Loucy (cell line): Measurements from ENCODE around the gene TBATA.

Experiments
- H2AFZ ChIP-seq: fragments of 200-600 bp; sonication (generic); 2 replicates; pipeline ENCODE4 v1.6.0; 2016; ENCODE audit warnings: antibody characterized with exemption, mild to moderate bottlenecking, low read length, moderate library complexity
- H3F3A ChIP-seq: fragments of 200-600 bp; 2 replicates; pipeline ENCODE4 v1.6.0; 2016; ENCODE audit warnings: antibody characterized with exemption, low read depth, mild to moderate bottlenecking
- H3K27me3 ChIP-seq: fragments of 200-600 bp; sonication (generic); 2 replicates; pipeline ENCODE4 v1.6.1; 2014; ENCODE audit warnings: low read length, mild to moderate bottlenecking; ENCODE audit not compliant: insufficient read depth, poor library complexity, severe bottlenecking
- H3K36me3 ChIP-seq: fragments of 200-600 bp; sonication (generic); 2 replicates; pipeline ENCODE4 v1.6.1; 2016; ENCODE audit warnings: low read length; ENCODE audit not compliant: insufficient read depth
- H3K4me1 ChIP-seq: fragments of 200-600 bp; sonication (generic); 2 replicates; pipeline ENCODE4 v1.5.1; 2014; ENCODE audit warnings: low read length, mild to moderate bottlenecking; ENCODE audit not compliant: insufficient read depth, poor library complexity, severe bottlenecking
- H3K4me2 ChIP-seq: fragments of 200-600 bp; sonication (generic); 2 replicates; pipeline ENCODE4 v1.6.0; 2014; ENCODE audit warnings: antibody characterized with exemption, low read length, low read depth, mild to moderate bottlenecking; ENCODE audit not compliant: poor library complexity, severe bottlenecking
- H3K4me3 ChIP-seq: fragments of 200-600 bp; sonication (generic); 2 replicates; pipeline ENCODE4 v1.5.1; 2014; ENCODE audit warnings: low read length, mild to moderate bottlenecking, mixed read lengths; ENCODE audit not compliant: poor library complexity, severe bottlenecking
- H3K79me2 ChIP-seq: fragments of 200-600 bp; sonication (generic); 2 replicates; pipeline ENCODE4 v1.6.1; 2014; ENCODE audit warnings: low read length; ENCODE audit not compliant: insufficient read depth
- H3K9ac ChIP-seq: fragments of 200-600 bp; sonication (generic); 2 replicates; pipeline ENCODE4 v1.6.0; 2014; ENCODE audit warnings: mild to moderate bottlenecking, low read depth, low read length, moderate library complexity; ENCODE audit not compliant: poor library complexity, severe bottlenecking
- H3K9me2 ChIP-seq: fragments of 200-600 bp; sonication (generic); replicated peaks from 2 replicates; pipeline ENCODE4 v1.6.1; 2016; ENCODE audit warnings: low read depth, low read length, mixed read lengths
- H3K9me3 ChIP-seq: fragments of 200-600 bp; sonication (generic); 2 replicates; pipeline ENCODE4 v1.6.1; 2014; ENCODE audit warnings: mild to moderate bottlenecking, antibody characterized with exemption, low read length, low read depth; ENCODE audit not compliant: insufficient read depth
- H4K20me1 ChIP-seq: fragments of 200-600 bp; sonication (generic); 2 replicates; pipeline ENCODE4 v1.6.0; 2014; ENCODE audit warnings: antibody characterized with exemption, low read length, mild to moderate bottlenecking; ENCODE audit not compliant: insufficient read depth, poor library complexity, severe bottlenecking
- EZH2phosphoT487 ChIP-seq: fragments of 200-600 bp; IDR thresholded peaks from 2 replicates; pipeline ENCODE4 v1.6.1; 2018; ENCODE audit warnings: antibody characterized with exemption, mild to moderate bottlenecking, moderate library complexity, borderline replicate concordance
- TF ChIP-seq, protein P1 (sequence below): fragments of 200-600 bp; sonication (generic); conservative IDR thresholded peaks from 2 replicates; pipeline ENCODE4 v1.5.1; 2014; ENCODE audit warnings: mild to moderate bottlenecking, antibody characterized with exemption, low read length

The TBATA gene

DNA sequence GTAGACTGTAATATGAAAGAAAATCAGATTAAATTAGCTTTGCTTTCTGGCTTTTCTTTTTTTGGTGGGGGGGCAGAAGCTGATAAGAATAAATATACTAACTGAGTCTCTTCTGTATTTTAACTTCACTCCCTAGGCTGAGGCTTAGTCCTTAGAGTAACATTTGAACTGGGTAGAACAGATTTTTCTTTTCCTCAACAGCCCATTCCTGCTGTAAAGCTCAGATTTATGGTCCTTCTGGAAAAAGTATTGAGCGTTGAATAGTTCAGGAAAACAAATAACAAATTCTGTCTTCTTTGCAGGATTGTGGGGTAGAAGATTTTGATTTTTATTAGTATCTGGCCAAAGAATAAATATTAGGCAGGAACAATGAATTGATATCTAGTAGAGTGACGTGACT, 48.4 kb upstream of the TBATA start:
- no peak overlapping the region for H2AFZ ChIP-seq
- no peaks in the 10 kb centered on the region for H3K79me2 ChIP-seq
- 0 out of 2 replicates have a peak, but pooled peaks cover 5% of the 10 kb centered on the region for H3K9me3 ChIP-seq
- no peaks in the 10 kb centered on the region for H3K27me3 ChIP-seq
- H3F3A ChIP-seq: no peaks in the 10 kb centered on the region
- H4K20me1 ChIP-seq: no peaks in the 10 kb centered on the region
- peaks cover 7% of the 10 kb centered on the region for H3K4me1 ChIP-seq
- no peaks in the 10 kb centered on the region for H3K9me2 ChIP-seq
- H3K4me2 ChIP-seq: no peak overlapping the region
- H3K4me3 ChIP-seq: no peak overlapping the region
- no peaks in the 10 kb centered on the region for H3K36me3 ChIP-seq
- TF ChIP-seq, protein P1, sequence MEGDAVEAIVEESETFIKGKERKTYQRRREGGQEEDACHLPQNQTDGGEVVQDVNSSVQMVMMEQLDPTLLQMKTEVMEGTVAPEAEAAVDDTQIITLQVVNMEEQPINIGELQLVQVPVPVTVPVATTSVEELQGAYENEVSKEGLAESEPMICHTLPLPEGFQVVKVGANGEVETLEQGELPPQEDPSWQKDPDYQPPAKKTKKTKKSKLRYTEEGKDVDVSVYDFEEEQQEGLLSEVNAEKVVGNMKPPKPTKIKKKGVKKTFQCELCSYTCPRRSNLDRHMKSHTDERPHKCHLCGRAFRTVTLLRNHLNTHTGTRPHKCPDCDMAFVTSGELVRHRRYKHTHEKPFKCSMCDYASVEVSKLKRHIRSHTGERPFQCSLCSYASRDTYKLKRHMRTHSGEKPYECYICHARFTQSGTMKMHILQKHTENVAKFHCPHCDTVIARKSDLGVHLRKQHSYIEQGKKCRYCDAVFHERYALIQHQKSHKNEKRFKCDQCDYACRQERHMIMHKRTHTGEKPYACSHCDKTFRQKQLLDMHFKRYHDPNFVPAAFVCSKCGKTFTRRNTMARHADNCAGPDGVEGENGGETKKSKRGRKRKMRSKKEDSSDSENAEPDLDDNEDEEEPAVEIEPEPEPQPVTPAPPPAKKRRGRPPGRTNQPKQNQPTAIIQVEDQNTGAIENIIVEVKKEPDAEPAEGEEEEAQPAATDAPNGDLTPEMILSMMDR: no peak
- no peak for TF ChIP-seq EZH2phosphoT487
- H3K9ac ChIP-seq: no peak overlapping the region

DNA sequence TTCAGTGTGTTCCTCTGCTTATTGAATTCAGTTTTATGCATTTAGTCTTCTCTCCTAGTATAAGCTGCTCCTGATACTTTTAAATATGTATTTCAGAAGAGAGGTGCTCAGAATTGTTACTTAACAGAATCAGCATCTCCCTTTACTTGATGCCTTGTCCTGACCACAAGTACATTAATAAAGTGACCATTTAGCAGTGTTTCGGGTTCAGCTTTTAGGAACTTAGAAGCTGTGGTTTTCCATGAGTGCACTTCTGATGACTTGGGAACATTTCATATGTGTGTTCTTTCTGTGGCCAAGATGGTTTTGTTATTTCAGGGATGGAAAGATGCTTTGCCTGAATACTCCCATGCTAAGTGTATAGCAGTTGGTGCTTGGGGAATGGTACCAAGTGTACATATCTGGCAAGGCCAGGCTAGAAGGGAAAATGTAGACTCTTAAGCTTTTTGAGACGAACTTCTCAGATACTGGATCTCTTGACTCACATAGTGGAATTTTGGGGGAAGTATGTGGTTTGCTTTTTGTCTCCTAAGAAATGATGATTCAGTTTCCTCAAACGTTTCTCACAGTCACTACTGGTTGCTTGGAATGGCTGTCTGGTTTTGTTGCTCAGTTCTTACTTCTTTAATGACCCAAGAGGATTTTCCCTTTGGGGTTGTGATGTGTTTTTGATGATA, 47.8 kb upstream of the TBATA start:
- Histone ChIP-seq H3K4me2 (no peak overlapping the region), H3F3A (no peaks in the 10 kb centered on the region)

DNA sequence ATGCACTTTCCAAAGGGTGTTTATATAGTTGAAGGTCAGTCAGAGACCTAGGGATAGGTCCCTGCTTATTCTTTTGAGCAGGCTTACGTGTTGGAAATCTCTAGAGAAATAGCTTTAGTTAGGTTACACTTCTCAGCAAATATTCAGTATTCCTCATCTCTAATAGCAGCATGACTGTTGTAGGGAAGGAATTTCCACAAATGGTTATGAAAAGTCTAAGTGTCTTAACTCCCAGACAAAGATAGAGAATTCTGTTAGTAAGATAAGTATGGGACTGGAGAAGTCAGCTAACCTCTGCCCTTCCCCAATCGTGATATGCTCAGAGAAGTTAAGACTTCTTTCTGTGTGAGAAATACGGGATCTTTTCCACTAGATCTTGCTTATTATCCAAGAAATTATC, 47.0 kb upstream of the TBATA start:
- Histone ChIP-seq H3K27me3 (no peaks in the 10 kb centered on the region), H3K4me3 (no peak overlapping the region), H3K4me2 (no peak overlapping the region)

More for the DNA sequence above, 47.8 kb upstream of the TBATA start:
- Histone ChIP-seq H3K27me3 (no peaks in the 10 kb centered on the region), H3K4me1 (peaks cover 7% of the 10 kb centered on the region), H3K4me3 (no peak overlapping the region), H3K79me2 (no peaks in the 10 kb centered on the region), H3K36me3 (no peaks in the 10 kb centered on the region), H3K9ac (no peak overlapping the region), H2AFZ (no peak overlapping the region), H3K9me3 (0 out of 2 replicates have a peak, but pooled peaks cover 5% of the 10 kb centered on the region), H3K9me2 (no peaks in the 10 kb centered on the region), H4K20me1 (no peaks in the 10 kb centered on the region)
- TF ChIP-seq EZH2phosphoT487: no peak
- TF ChIP-seq, protein P1: no peak

More for the DNA sequence above, 47.0 kb upstream of the TBATA start:
- no peak overlapping the region for H2AFZ ChIP-seq
- H3K4me1 ChIP-seq: peaks cover 8% of the 10 kb centered on the region
- H3K79me2 ChIP-seq: no peaks in the 10 kb centered on the region
- H3K9me2 ChIP-seq: no peaks in the 10 kb centered on the region
- H4K20me1 ChIP-seq: no peaks in the 10 kb centered on the region
- no peaks in the 10 kb centered on the region for H3K9me3 ChIP-seq
- no peak for TF ChIP-seq EZH2phosphoT487
- TF ChIP-seq, protein P1: no peak
- H3K9ac ChIP-seq: no peak overlapping the region
- no peaks in the 10 kb centered on the region for H3K36me3 ChIP-seq
- H3F3A ChIP-seq: no peaks in the 10 kb centered on the region
